ENCODE results near the gene UBL3. TPM values are rescaled to one million over a fixed set of nuclear protein-coding genes. Genes with fewer than 3 reads are reported as not detected.

Gene UBL3
- polyA plus RNA-seq, 1 of the 3 experiments (the other 2 are of a cell fraction): 5.8 TPM

- TF ChIP-seq IRF3 (IDR thresholded peaks at IDR 0.05; ENCODE audit: low read depth, low read length): no peak
Observed at GRCh38 chr13:29801102-29801501, 49.3 kb downstream of the UBL3 start (continued).

- no peak overlapping the region for H3K27ac ChIP-seq (ENCODE audit: low read depth in 2 of 2, low read length in 1 of 2)
- 81% methylated on average over 4 of the region's 6 CpGs for WGBS (ENCODE audit: low lambda C conversion rate)
- no peak overlapping the region for H3K4me2 ChIP-seq
- H3K36me3 ChIP-seq (replicated peaks in 1 of 2; ENCODE audit: control insufficient read depth in 1 of 2, insufficient read depth in 2 of 2, low read length in 1 of 2): no peaks in the 10 kb centered on the region
- no peak for TF ChIP-seq IRF3 (IDR thresholded peaks at IDR 0.05; ENCODE audit: low read depth, low read length)
- TF ChIP-seq, protein P1, sequence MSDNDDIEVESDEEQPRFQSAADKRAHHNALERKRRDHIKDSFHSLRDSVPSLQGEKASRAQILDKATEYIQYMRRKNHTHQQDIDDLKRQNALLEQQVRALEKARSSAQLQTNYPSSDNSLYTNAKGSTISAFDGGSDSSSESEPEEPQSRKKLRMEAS (IDR thresholded peaks at IDR 0.05; ENCODE audit: low read depth): no peak
- no peak overlapping the region for H3K9ac ChIP-seq
- H3K27me3 ChIP-seq (ENCODE audit: insufficient read depth): no peaks in the 10 kb centered on the region
- peaks cover 9% of the 10 kb centered on the region; the same call in 1 of the 2 replicates for H4K20me1 ChIP-seq (ENCODE audit: insufficient read depth)
- no peaks in the 10 kb centered on the region for H3K9me2 ChIP-seq
- peaks cover 6% of the 10 kb centered on the region for H3F3A ChIP-seq (replicated peaks; ENCODE audit: insufficient read depth)
- DNase-seq: no peak
- CTCF ChIA-PET: interaction anchor here (1.9 kb wide), 1 partner anchor 292 kb away, joined by 7 read pairs; no protein-coding TSS in a partner anchor
- no peak overlapping the region for H2AFZ ChIP-seq (ENCODE audit: low read depth)
- H3K9me3 ChIP-seq: no peaks in the 10 kb centered on the region
- POLR2A ChIA-PET: no interaction called here
- no peaks in the 10 kb centered on the region; a peak in 2 of 4 replicates for H3K4me1 ChIP-seq (ENCODE audit: control insufficient read depth in 1 of 2, insufficient read depth in 2 of 2, low read depth in 1 of 2, low read length in 1 of 2)
- H3K79me2 ChIP-seq (ENCODE audit: insufficient read depth): peaks cover 17% of the 10 kb centered on the region
- no peak overlapping the region for H3K4me3 ChIP-seq (ENCODE audit: low read depth in 2 of 2, low read length in 1 of 2)
Observed at GRCh38 chr13:29800687-29801086, 49.7 kb downstream of the UBL3 start.

DNA sequence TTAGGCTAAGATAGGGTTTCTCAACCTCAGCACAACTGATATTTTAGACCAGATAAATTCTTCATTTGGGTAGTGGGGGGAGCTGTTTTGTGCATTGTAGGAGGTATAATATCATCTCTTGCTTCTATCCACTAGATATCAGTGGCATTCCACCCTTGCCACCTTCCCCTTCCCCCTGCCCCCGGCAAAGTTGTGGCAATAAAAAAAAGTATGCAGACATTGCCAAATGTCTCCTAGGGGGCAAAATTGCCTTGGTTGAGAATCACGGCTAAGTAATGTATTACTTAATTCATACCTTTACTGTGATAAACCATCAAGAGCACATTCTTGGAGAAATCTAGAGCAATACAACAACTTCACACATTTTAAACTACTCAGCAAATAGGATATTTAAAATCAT lies 51.4 kb downstream of the UBL3 start:
- DNase-seq: no peak
- peaks cover 13% of the 10 kb centered on the region for H3K79me2 ChIP-seq (ENCODE audit: insufficient read depth)
- no peak for TF ChIP-seq NRF1 (IDR thresholded peaks at IDR 0.05; ENCODE audit: low read depth, low read length)
- TF ChIP-seq GATA2 (CRISPR knock-in tag; IDR thresholded peaks at IDR 0.05): no peak
- H3K27ac ChIP-seq (ENCODE audit: low read depth in 2 of 2, low read length in 1 of 2): no peak overlapping the region
- no peaks in the 10 kb centered on the region for H3K36me3 ChIP-seq (replicated peaks in 1 of 2; ENCODE audit: control insufficient read depth in 1 of 2, insufficient read depth in 2 of 2, low read length in 1 of 2)
- no peak overlapping the region for H2AFZ ChIP-seq (ENCODE audit: low read depth)
- H3K9me3 ChIP-seq: no peaks in the 10 kb centered on the region
- H3K9me2 ChIP-seq: no peaks in the 10 kb centered on the region
- H3K9ac ChIP-seq: no peak overlapping the region
- no peak overlapping the region for H3K4me2 ChIP-seq
- ChIA-PET CTCF (interaction anchor here (1.0 kb wide), 1 partner anchor 316 kb away, joined by 4 read pairs; no protein-coding TSS in a partner anchor), POLR2A (no interaction called here)
- WGBS (ENCODE audit: low lambda C conversion rate): 86% methylated on average over 2 of the region's 2 CpGs
- no peaks in the 10 kb centered on the region; a peak in 3 of 4 replicates for H3K4me1 ChIP-seq (ENCODE audit: control insufficient read depth in 1 of 2, insufficient read depth in 2 of 2, low read depth in 1 of 2, low read length in 1 of 2)
- peaks cover 9% of the 10 kb centered on the region; the same call in 1 of the 2 replicates for H4K20me1 ChIP-seq (ENCODE audit: insufficient read depth)
- no peaks in the 10 kb centered on the region for H3K27me3 ChIP-seq (ENCODE audit: insufficient read depth)
- H3F3A ChIP-seq (replicated peaks; ENCODE audit: insufficient read depth): peaks cover 6% of the 10 kb centered on the region
- no peak overlapping the region for H3K4me3 ChIP-seq (ENCODE audit: low read depth in 2 of 2, low read length in 1 of 2)

Data from SK-N-SH (cell line).